GM23338 (cell line): Measurements from ENCODE around the gene SMTNL2. TPM values are rescaled to one million over a fixed set of nuclear protein-coding genes. Genes with fewer than 3 reads are reported as not detected.
A peak's percentile ranks its signal among the peaks of the same experiment; 100 is the strongest.

Source experiments
- ATAC-seq: fragments of 200-7000 bp; cut with Tn5 transposase; 3 replicates; pipeline ENCODE4 v1.9.1; 2020
- DNase-seq: peaks from one replicate; pipeline ENCODE4 v3.0.0-alpha.2; 2015; ENCODE audit warnings: low spot score
- H2AFZ ChIP-seq: fragments of 200-600 bp; sonication (generic); 2 replicates; pipeline ENCODE4 v1.8.0; 2016; ENCODE audit warnings: antibody characterized with exemption, mild to moderate bottlenecking, moderate library complexity
- H3F3A ChIP-seq: fragments of 200-600 bp; sonication (generic); replicated peaks from 2 replicates; pipeline ENCODE4 v1.8.0; 2017; ENCODE audit warnings: antibody characterized with exemption, mixed run types, low read depth
- H3K27ac ChIP-seq: fragments of 200-600 bp; sonication (generic); 2 replicates; pipeline ENCODE4 v1.6.1; 2016; ENCODE audit warnings: low read depth
- H3K27me3 ChIP-seq: fragments of 200-600 bp; sonication (generic); 2 replicates; pipeline ENCODE4 v1.8.0; 2016; ENCODE audit warnings: mild to moderate bottlenecking, mixed run types, moderate library complexity; ENCODE audit not compliant: insufficient read depth
- H3K36me3 ChIP-seq: fragments of 200-600 bp; sonication (generic); 2 replicates; pipeline ENCODE4 v1.8.0; 2016; ENCODE audit warnings: mild to moderate bottlenecking; ENCODE audit not compliant: insufficient read depth
- H3K4me1 ChIP-seq: fragments of 200-600 bp; sonication (generic); 2 replicates; pipeline ENCODE4 v1.8.0; 2016; ENCODE audit warnings: mild to moderate bottlenecking, moderate library complexity; ENCODE audit not compliant: insufficient read depth
- H3K4me2 ChIP-seq: fragments of 200-600 bp; sonication (generic); 2 replicates; pipeline ENCODE4 v1.7.1; 2017; ENCODE audit warnings: mixed run types
- H3K4me3 ChIP-seq: fragments of 200-600 bp; sonication (generic); 2 replicates; pipeline ENCODE4 v1.6.1; 2016; ENCODE audit warnings: mixed run types
- H3K79me2 ChIP-seq: fragments of 200-600 bp; sonication (generic); replicated peaks from 2 replicates; pipeline ENCODE4 v1.8.0; 2017; ENCODE audit warnings: mild to moderate bottlenecking; ENCODE audit not compliant: insufficient read depth
- H3K9me2 ChIP-seq: fragments of 200-600 bp; sonication (generic); 2 replicates; pipeline ENCODE4 v1.8.0; 2017; ENCODE audit not compliant: insufficient read depth
- H4K20me1 ChIP-seq: fragments of 200-600 bp; sonication (generic); replicated peaks from 2 replicates; pipeline ENCODE4 v1.8.0; 2017; ENCODE audit warnings: mild to moderate bottlenecking; ENCODE audit not compliant: insufficient read depth
- H3K27ac Mint-ChIP-seq: 2 replicates; pipeline ENCODE4 v1.8.0; 2020; ENCODE audit warnings: inconsistent platforms, mild to moderate bottlenecking, moderate library complexity, mixed read lengths
- H3K27me3 Mint-ChIP-seq: 3 replicates; pipeline ENCODE4 v1.8.0; 2022; ENCODE audit warnings: low read depth, mild to moderate bottlenecking, moderate library complexity, mixed read lengths, inconsistent platforms; ENCODE audit not compliant: insufficient read depth, poor library complexity
- H3K36me3 Mint-ChIP-seq: 3 replicates; pipeline ENCODE4 v1.8.0; 2021; ENCODE audit warnings: low read depth, mild to moderate bottlenecking, inconsistent platforms, moderate library complexity, mixed read lengths
- H3K4me1 Mint-ChIP-seq: 3 replicates; pipeline ENCODE4 v1.8.0; 2020; ENCODE audit warnings: mild to moderate bottlenecking, inconsistent platforms, mixed read lengths
- H3K4me3 Mint-ChIP-seq: 3 replicates; pipeline ENCODE4 v1.8.0; 2021; ENCODE audit warnings: moderate library complexity, mild to moderate bottlenecking, inconsistent platforms, mixed read lengths
- H3K9me3 Mint-ChIP-seq: 3 replicates; pipeline ENCODE4 v1.8.0; 2020; ENCODE audit warnings: moderate library complexity, mild to moderate bottlenecking, inconsistent platforms, mixed read lengths
- CREB1 ChIP-seq: fragments of 250-450 bp; sonication (Bioruptor Pico); IDR thresholded peaks from 2 replicates; pipeline ENCODE4 v1.5.0; 2020; ENCODE audit warnings: low read depth, mild to moderate bottlenecking, moderate library complexity
- CTCF ChIP-seq, 2 experiments: fragments of 200-600 bp in 1 of 2; sonication (generic) in 1 of 2; conservative IDR thresholded peaks; 2 replicates each; pipeline versions ENCODE4 v1.5.1 to v1.6.1; 2016 to 2017; ENCODE audit warnings: antibody characterized with exemption in 2 of 2, low read depth in 2 of 2, mild to moderate bottlenecking in 2 of 2, moderate library complexity in 1 of 2
- ETS1 ChIP-seq: IDR thresholded peaks from 2 replicates; pipeline ENCODE4 v1.6.1; 2016; ENCODE audit warnings: antibody characterized with exemption
- EZH2 ChIP-seq: fragments of 200-600 bp; sonication (generic); IDR thresholded peaks from one replicate; pipeline ENCODE4 v1.8.0; 2017; ENCODE audit warnings: antibody characterized with exemption, mild to moderate bottlenecking, low read depth; ENCODE audit not compliant: unreplicated experiment
- EZH2phosphoT487 ChIP-seq: fragments of 200-600 bp; sonication (generic); IDR thresholded peaks from one replicate; pipeline ENCODE4 v1.8.1; 2018; ENCODE audit warnings: antibody characterized with exemption; ENCODE audit not compliant: unreplicated experiment
- NANOG ChIP-seq: IDR thresholded peaks from 2 replicates; pipeline ENCODE4 v1.6.1; 2016; ENCODE audit warnings: antibody characterized with exemption, borderline replicate concordance
- STAT1 ChIP-seq: IDR thresholded peaks from one replicate; pipeline ENCODE4 v1.6.1; 2016; ENCODE audit warnings: antibody characterized with exemption; ENCODE audit not compliant: unreplicated experiment
- ZNF331 ChIP-seq: fragments of 250-450 bp; sonication (Bioruptor Pico); IDR thresholded peaks from 2 replicates; pipeline ENCODE4 v1.5.0; 2020; ENCODE audit warnings: low read depth, mild to moderate bottlenecking, moderate library complexity
- ZNF462 ChIP-seq: fragments of 250-450 bp; sonication (Bioruptor Pico); IDR thresholded peaks from 2 replicates; pipeline ENCODE4 v1.5.0; 2020; ENCODE audit warnings: mild to moderate bottlenecking, moderate library complexity
- polyA plus RNA-seq: library from polyadenylated mRNA; unstranded; fragments of >200 nt; fragmentation: Nextera tagmentation; extraction: Ambion mirVana; gene quantifications from 2 replicates; pipeline ENCODE4 v1.2.1, GENCODE V29; 2016
- total RNA-seq: library from RNA; depleted of rRNA; stranded (reverse); fragments of >200 nt; shearing (Covaris generic); gene quantifications from 2 replicates; pipeline ENCODE4 v1.2.3, GENCODE V29; 2014

Gene SMTNL2
- total and polyA plus RNA-seq, 2 experiments from 2014 or later: 1.3 to 4.3 TPM

- peaks cover 10% of the 10 kb centered on the region for H3K4me1 ChIP-seq
- peaks cover 3% of the 10 kb centered on the region; the same call in 1 of the 3 replicates for H3K9me3 Mint-ChIP-seq
- H3K27me3 ChIP-seq: peaks cover 42% of the 10 kb centered on the region
- H3K27me3 Mint-ChIP-seq: peaks cover 49% of the 10 kb centered on the region
- no peaks in the 10 kb centered on the region for H3K36me3 ChIP-seq
- H2AFZ ChIP-seq: peak overlapping the region; percentile 83
- H3K27ac Mint-ChIP-seq: no peak overlapping the region
- no peak for ATAC-seq
- no peaks in the 10 kb centered on the region for H3K79me2 ChIP-seq
- TF ChIP-seq STAT1 (no peak), CTCF (conservative IDR thresholded peaks at IDR 0.05; ENCODE audit: low read depth in 2 of 2) (no peak), CREB1 (CRISPR knock-in tag) (no peak), EZH2 (no peak)
- no peak overlapping the region for H3K27ac ChIP-seq
- peaks cover 23% of the 10 kb centered on the region for H3K4me1 Mint-ChIP-seq
- H4K20me1 ChIP-seq: no peaks in the 10 kb centered on the region
- H3K4me3 Mint-ChIP-seq: no peak overlapping the region
- no peaks in the 10 kb centered on the region for H3F3A ChIP-seq
- peaks cover 7% of the 10 kb centered on the region; the same call in 1 of the 2 replicates for H3K9me2 ChIP-seq
- DNase-seq: no peak
- H3K36me3 Mint-ChIP-seq: no peaks in the 10 kb centered on the region
- no peak overlapping the region for H3K4me2 ChIP-seq
- no peak overlapping the region for H3K4me3 ChIP-seq
Measured at GRCh38 chr17:4645642-4646041, 61.3 kb downstream of the SMTNL2 start.

- no peaks in the 10 kb centered on the region for H3K36me3 ChIP-seq
- no peak overlapping the region for H3K27ac Mint-ChIP-seq
- no peak overlapping the region for H3K27ac ChIP-seq
- peaks cover 7% of the 10 kb centered on the region; the same call in 1 of the 2 replicates for H3K9me2 ChIP-seq
- no peaks in the 10 kb centered on the region for H3K79me2 ChIP-seq
- H3K36me3 Mint-ChIP-seq: no peaks in the 10 kb centered on the region
- peaks cover 18% of the 10 kb centered on the region for H3K27me3 Mint-ChIP-seq
- peaks cover 11% of the 10 kb centered on the region for H3K27me3 ChIP-seq
- no peak overlapping the region for H3K4me3 ChIP-seq
- H2AFZ ChIP-seq: no peak overlapping the region
- no peak for ATAC-seq
- H4K20me1 ChIP-seq: no peaks in the 10 kb centered on the region
- H3K4me1 ChIP-seq: no peaks in the 10 kb centered on the region
- no peak for DNase-seq
- no peak overlapping the region for H3K4me3 Mint-ChIP-seq
- H3K4me2 ChIP-seq: no peak overlapping the region
- peaks cover 6% of the 10 kb centered on the region; the same call in 2 of the 3 replicates for H3K4me1 Mint-ChIP-seq
- no peaks in the 10 kb centered on the region for H3F3A ChIP-seq
- TF ChIP-seq ZNF331 (CRISPR knock-in tag): no peak
- no peak for TF ChIP-seq ZNF462 (CRISPR knock-in tag)
- TF ChIP-seq EZH2: no peak
- TF ChIP-seq ETS1: no peak
- TF ChIP-seq EZH2phosphoT487: no peak
- TF ChIP-seq NANOG: no peak
- TF ChIP-seq STAT1: no peak
- H3K9me3 Mint-ChIP-seq: peaks cover 3% of the 10 kb centered on the region; the same call in 1 of the 3 replicates
Measured at GRCh38 chr17:4648741-4649140, 64.4 kb downstream of the SMTNL2 start.
